Measurements from ENCODE around the gene ETS2.

The ETS2 gene

DNA sequence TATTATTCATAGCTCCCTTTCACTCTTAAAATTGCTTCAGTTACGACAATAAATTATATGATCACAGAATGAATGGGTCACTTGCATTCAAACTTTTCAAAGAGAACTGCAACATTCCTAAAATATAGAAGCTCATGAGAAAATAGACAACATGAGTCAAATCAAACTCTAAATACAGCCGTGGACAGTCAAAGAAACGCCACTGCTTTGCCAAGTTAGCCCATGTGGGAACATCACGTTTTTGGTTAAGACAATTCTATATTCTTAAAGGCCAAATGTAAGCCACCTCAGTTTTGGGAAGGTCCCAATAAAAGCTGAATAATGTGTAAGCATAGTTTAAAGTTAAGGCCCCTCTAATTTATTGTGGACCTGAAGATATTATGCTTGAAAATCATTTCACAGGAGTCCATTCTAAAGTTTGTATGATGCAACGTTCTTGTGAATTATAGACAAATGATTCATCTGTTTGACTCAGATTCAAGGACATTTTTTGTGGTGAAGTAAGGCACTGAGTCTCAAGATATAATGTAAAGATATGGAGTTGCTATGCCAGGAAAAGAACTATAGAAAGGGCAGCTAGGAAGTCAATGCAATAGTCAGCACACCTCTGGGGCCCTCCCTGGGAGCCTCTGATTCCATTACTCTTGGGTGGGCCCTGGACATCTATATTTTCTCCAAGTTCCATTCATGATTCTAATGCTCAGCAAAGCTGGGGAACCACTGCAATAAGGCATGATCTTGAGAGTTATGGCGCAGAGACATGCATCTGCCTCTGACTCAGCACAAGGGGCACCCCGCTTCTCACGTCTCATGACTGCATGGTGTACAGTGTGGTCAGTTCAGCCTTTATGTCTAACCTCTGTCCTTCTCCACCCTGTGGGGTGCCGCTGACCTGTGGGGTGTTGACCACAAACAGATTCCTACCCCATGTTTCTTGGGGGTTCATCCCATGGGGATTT lies 33.9 kb downstream of the ETS2 start:
- peak; percentile 46 to 85 for DNase-seq

DNA sequence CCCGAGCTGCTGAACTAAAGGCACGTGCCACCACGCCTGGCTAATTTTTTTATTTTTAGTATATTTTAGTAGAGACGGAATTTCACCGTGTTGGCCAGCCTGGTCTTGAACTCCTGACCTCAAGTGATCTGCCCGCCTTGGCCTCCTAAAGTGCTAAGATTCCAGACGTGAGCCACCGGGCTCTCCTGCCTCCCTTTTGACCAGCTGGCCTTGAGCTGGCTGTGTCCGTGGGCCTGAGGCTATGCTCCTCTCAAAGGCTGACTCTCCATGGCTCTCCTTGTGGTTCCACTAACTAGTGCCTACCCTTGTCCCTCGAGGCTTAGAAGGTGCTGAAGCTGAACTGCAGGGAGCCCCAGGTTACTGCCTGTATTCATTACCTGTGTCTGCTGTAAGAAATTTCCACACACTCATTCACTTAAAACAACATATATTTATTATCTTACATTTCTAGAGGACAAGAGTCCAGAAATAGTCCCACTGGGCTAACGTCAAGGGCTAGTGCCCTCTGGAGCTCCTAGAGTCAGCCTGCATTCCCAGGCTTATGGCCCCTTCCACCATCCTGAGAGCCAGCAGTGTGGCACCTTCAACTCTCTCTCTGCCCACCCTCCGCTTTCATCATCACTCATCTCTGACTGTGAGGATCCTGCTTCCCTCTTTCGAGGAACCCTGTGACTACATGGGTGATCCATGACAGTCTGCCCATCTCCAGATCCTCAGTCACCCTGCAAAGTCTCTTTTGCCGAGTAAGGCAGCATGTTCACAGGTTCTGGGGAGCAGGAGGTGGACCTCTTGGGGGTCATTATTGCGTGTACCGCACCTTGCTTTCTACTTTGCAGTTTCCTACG lies 34.9 kb downstream of the ETS2 start:
- peak; percentile 27 to 61 for DNase-seq

DNA sequence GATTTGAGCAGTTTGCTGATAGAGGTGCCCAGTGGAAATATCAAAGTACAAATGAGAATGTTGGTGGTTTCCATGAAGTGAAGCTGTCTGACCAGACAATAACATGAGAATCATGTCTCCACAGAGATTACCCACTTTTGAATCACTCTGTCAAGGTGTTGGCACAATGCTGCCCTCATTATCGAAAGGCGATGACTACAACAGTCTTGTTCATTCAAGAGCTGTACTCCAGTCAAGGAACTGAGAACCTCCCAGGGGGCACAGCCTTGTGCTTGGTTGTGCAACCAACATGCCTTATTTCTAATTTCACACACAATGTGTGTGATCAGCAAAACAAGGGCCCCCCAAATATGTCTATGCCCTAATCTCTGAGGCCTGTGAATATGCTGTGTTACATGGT lies 35.7 kb downstream of the ETS2 start:
- DNase-seq = no peak

DNA sequence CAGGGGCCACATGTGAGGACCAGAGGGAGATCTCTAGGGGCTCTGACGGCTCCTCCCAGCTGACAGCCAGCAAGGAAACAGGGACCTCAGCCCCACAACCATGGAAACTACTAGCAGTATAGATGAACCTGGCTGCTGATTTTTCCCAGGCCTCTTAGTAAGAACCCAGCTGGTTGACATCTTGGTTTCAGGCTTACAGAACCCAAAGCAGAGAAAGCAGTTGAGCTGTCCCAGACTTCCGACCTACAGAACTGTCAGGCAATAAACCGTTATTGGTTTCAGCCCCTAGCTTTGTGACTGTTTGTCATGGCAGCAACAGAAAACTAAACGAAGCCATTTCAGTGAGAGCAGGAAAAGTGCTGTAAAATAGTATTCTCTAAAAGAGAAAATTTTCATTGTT lies 36.4 kb downstream of the ETS2 start:
- DNase-seq = no peak

DNA sequence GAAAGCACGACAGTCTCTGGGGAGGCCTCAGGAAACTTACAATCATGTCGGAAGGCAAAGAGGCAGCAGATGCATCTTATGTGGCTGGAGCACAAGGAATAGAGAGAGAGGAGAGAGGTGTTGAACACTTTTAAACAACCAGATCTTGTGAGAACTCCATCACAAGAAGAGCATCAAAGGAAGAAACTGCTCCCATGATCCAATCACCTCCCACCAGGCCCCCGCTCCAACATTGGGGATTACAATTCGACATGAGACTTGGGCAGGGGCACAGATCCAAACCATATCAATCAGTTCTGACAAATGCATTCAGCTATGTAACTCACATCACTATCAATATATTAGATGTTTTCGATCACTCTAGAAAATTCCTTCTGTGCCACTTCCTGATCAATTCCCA lies 37.6 kb downstream of the ETS2 start:
- DNase-seq = no peak

DNA sequence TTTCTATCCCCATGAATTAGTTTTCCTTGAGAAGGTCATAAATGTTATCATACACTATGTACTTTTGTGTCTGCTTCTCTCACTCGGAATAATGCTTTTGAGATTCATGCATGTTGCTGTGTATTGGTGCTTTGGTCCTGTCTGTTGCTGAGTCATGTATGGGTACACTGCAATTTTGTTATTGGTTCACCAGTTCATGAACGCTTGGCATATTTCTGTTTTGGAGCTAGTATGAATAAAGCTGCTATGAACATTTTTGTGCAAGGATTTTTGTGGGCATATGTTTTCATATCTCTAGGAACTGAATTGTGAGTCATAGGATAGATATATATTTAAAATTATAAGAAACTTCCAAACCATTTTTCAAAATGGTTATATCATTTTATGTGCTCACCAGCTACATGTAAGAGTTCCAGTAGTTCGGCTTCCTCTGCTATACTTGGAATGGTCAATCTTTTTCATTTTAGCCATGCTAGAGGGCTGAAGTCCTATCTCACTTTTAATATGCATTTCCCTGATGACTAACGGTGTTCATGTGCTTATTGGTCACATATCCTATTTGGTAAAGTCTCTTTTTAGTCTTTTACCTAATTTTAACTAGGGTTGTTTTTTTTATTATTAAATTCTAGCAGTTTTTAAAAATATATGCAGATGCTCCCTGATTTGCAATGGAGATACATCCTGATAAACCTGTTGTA lies 38.2 kb downstream of the ETS2 start:
- DNase-seq = peak in 1 of 2 donors; percentile 37

DNA sequence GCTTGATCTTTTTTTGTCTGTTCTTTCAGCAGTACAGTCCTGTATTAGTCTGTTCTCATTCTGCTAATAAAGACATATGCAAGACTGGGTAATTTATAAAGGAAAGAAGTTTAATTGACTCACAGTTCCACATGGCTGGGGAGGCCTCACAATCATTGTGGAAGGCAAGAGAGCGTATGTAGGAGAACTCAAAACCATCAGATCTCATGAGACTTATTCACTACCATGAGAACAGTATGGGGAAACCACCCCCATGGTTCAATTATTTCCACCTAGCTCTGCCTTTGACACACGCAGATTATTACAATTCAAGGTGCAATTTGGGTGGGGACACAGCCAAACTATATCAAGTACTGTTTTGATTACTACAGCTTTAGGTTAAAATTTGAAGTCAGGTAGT lies 39.6 kb downstream of the ETS2 start:
- DNase-seq = peak in 1 of 2 donors; percentile 20

DNA sequence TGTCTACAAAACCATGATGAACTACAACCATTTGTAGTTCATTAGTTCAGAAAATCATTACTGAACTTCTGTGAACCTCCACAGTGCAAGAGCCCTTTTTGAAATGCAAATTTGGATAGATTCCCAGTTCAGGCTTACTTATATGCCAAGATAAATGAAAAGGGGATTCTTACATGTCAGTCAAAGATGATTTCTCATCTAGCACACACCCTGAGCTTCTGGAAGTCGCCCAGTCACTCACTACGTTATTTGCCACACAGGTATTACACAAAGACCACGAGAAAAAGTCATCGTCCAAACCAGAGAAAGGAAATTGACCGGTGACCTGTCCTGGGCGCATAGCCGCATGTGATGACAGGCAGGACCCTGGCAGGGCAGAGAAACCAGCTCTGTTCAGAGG lies 41.8 kb downstream of the ETS2 start:
- DNase-seq = no peak

DNA sequence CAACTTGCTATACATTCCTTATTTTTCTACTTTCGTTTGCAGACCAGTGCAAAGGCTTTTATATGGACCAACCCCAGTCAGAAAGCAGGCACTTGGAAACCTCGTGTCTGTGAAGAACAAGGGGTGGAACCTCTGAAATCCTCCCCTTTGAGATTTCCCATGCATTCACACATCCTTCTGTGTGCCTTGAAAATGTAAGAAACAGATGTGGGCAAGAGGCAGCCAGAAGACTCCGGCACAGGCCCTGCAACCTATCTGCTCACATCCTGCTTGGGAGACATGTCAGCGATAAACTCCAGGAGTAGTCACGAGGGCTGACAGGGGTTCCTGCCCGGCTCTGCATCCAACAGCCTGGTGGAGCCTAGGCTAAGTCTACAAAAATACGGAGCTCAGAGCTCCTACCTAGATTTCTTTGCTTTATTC lies 42.5 kb downstream of the ETS2 start:
- no peak for DNase-seq

DNA sequence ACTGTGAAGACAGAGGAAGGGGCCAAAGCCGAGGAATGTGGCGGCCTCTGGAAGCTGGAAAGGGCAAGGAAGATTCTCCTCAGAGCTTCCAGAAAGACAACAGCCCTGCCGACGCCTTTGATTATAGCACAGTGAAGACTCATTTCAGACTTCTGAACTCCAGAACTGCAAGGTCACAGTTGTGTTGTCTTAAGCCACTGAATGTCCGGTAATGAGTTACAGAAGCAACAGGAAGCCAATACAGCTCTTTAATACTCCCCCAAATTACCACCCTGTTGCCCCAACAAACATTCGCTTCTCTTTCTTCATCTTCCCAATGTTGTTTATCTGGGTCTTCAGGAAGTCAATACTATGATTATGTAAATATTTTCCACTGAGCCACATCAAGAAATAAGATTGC lies 44.0 kb downstream of the ETS2 start:
- DNase-seq = no peak

DNA sequence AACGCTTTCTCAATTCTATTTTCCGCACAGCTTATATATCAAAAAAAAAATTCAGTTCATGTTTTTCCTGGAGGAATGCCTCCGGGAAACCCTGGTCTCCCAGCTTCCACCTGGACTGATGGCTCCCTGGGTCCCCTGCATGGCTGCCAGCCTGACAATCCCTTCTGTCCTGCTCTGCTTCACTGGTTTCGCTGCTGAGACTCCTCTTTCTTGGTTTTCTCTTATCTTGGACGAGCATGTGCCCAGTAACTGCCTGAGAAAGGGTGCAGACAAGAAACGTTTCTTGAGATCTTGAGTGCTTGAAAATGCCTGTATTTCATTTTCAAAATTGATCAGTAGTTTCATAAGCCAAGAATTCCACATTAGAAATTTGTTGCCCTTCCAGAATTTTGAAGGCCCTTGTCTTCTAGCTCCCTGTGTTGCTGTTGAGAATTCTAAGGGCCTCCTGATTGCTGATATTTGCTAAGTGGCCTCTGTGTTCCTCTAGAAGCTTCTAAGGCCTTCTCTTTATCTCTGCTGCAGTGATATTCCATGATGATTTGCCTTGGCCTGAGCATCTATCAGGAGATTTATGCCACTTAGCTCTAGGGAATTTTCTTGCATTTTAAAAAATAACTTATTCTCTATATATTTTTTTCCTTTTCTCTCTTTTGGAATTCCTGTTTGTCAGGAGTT lies 44.7 kb downstream of the ETS2 start:
- no peak for DNase-seq

DNA sequence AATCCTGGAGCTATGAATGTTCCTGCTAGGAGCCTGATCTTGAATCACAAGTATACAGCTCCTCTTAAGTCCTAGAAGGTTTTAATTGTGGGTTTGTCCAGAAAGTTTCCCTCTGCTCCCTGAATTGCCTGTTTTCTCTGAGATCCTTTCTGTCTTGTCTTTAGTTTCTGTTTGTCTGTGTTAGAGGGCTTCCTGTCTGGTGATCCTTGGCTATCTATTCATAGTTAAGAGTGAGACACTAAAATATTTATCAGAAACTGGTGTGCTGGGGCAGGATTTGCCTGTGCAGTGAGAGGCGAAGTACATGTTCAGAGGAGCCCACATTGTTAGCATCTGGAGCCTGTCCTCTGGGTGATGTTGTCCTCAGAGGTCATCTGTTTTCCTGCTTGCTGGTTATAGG lies 45.4 kb downstream of the ETS2 start:
- no peak for DNase-seq

DNA sequence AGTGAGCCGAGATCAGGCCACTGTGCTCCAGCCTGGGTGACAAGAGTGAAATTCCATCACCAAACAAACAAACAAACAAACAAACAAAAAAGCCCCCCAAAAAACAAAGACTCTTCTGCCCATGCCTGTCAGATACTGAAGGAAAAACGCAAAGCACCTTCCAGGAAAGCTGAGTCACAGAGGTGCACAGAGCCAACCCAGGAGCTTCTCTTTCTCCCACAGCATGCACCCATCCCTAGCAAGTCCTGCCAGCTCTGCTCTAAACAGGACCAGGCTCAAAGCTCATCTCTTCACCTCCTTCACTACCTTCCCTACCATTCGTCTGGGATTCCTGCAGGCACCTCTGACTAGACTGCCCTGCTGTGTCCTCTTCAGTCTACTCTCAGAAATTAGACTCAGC lies 46.5 kb downstream of the ETS2 start:
- no peak for DNase-seq

DNA sequence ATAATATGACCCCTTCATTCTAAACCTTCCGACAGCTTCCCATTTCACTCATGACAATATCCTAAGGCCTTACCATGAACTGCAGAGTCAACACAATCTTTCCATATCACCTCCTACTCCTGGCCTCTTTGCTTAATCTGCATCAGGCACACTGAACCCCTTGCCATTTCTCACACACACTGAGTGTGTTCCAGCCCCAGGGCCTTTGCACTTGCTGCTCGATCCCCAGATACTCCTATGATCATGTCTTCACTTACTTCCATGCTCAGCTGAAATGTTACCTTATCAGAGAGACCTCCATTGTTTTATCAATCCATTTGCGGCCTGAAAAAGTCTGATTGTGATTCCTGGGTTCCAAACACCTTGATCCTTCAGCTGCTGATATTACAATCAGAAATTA lies 47.0 kb downstream of the ETS2 start:
- no peak for DNase-seq

DNA sequence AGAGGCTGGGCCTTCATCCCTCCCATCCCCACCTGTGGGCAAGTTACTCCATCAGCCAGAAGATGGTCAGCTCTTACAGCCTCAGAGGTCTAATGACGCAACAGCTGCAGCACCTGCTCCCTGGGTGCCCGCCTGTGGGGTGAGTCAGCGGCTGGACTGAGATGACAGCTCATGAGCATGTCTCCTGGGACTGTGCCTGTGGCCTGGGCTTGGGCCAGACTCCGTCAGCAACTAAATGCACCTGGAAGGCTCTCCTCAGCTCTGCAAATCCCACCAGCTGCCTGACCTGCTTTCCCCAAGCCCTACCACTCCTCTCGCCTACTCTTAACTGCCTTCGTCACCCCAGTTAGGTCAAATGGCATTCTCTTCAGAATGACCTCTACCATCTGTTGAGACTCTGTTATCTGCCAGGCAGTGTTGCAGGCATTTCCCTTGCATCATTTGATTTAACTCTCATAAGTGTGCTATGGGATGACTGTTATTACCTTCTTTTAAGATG lies 47.7 kb downstream of the ETS2 start:
- DNase-seq = peak in 1 of 2 donors; percentile 10

DNA sequence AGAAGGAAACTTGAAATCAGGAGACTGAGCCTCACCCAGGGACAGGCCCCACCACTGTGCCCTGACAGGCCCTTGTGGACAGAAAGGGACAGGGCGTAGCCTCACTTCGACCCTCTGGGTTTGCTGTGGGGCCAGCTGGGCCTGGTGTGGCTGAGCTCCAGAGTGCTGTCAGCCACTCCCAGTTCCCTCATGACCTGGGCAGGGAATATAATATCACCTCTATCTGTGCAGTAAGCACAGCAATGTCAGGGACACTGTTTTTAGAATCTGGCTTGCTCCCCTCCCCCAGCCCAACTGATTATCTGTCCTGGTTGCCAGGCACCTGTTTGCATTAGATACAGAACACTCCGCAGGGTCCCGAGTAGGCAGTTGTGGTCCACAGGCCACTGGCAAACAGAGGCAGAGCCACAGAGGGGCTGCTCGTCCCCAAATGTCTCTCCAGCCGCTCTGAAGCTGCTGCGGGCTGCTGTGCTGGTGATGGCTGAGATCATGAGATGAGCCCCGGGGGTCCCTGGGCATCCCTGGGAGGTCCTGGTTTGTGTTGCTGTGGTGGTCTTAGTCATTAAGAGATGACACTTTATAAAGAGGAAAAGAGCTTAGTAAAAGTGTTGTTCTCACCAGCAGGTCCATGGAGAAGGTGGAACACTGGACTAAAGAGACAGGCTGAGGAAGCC lies 51.6 kb downstream of the ETS2 start:
- DNase-seq = no peak

DNA sequence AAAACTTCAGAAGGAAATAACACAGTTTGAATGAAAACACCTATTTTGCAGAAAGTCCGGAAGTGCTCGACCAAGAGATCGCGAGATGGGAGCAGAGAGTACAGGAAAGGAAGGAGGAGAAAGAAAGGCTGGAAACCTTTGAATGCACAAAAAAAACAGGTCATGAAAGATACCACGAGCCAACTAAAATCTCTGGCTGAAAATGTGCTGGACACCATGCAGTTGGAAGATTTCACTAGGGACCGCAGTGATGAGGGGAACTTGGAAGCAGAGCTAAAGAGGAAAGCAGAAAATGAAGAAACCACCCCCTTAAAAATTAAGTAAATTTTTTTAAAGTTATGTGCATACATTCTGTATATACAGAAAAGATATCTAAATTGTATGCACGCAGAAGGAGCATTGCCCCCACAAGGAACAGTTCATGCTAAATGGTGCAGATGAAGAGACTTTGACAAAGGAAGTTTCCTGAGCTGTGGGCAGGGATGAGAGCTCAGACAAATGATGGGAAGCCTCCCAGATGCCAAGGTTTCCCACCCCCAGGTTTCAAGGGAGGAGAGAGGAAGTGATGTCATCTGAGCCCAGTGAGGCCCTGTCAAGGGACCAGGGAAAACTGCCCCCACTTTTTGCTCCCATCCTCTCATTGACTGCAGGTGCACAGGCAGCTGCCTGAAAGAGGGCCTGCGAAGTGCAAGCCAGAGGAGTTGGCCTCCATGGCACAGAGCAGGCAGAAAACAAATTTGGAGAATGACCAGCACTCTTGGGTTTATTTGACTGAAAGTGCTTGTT lies 52.5 kb downstream of the ETS2 start:
- no peak for DNase-seq

DNA sequence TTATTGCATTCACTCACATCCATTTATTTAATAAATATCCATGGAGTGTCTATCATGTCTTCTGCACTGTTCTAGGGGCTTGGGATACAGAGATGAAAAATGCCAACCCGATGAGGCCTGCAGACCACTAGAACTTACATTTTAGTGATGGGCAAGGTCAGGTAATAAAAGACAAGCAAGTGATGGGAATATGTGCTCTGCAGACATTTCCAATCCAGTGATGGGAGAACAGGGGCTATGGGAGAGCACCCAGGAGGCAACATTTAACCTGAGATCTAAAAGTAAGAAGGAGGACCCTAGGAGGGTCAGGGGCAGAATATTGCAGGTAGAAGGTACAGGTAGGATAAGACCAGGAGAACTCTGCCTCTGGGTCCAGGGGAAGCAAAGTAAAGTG lies 53.1 kb downstream of the ETS2 start:
- no peak for DNase-seq

DNA sequence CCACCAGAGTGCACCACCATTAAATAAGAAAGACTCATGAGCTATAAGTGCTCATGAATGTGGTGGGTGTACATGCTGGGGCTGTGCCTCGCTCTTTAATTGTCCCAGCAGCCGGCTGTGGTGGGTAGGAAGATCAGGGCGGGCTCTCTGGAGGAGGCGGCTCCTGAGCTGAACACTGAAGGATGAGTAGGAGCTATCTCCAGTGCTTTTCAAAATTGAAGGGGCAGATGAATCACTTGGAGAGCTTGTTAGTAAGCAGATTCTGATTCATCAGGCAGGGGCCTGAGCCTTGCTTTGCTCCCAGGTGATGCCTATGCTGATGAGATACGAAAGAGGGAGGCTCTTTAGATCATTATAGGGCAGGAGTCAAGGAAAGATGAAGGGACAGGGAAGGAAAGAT lies 54.1 kb downstream of the ETS2 start:
- no peak for DNase-seq

DNA sequence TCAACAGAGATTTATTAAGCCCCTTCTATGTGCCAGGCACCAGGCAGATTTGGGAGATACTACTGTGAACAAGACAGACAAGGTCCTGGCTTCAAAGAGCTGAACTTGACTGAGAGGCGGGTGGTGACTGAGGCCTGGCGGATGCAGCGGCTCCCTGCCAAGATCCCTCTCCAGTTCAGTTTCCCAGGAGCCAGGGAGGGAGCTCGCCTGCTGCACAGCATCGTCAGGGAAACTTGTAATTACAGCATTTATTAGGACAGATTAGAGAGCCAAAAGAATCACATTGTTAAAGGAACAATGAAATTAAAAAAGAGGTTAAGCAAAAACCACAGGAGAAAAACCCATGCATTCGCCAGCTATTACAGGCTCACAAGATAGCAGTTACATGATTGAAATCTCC lies 55.3 kb downstream of the ETS2 start:
- DNase-seq = no peak
